ENCODE data around the gene FBF1.

Gene FBF1

GRCh38 chr17:75945211-75945610 lies 4.4 kb upstream of the FBF1 start:
- no peak for DNase-seq

- no peak for DNase-seq
Observed at GRCh38 chr17:75943491-75943890, 2.6 kb upstream of the FBF1 start.

- no peak for DNase-seq
Observed at GRCh38 chr17:75942473-75942872, 1.6 kb upstream of the FBF1 start.

GRCh38 chr17:75941442-75941819 lies 589 bp upstream of the FBF1 start:
- DNase-seq: no peak

- DNase-seq: no peak
Observed at GRCh38 chr17:75937652-75938051, 3.2 kb downstream of the FBF1 start.

- DNase-seq: no peak
Observed at GRCh38 chr17:75933808-75934207, 7.0 kb downstream of the FBF1 start.

GRCh38 chr17:75932852-75933251 lies 8.0 kb downstream of the FBF1 start:
- no peak for DNase-seq

- DNase-seq: no peak
Observed at GRCh38 chr17:75931062-75931461, 9.8 kb downstream of the FBF1 start.

GRCh38 chr17:75927286-75927922 lies 13.4 kb downstream of the FBF1 start:
- DNase-seq: peak; percentile 28 to 45

- DNase-seq: no peak
Observed at GRCh38 chr17:75926456-75926855, 14.4 kb downstream of the FBF1 start.

GRCh38 chr17:75925912-75926311 lies 14.9 kb downstream of the FBF1 start:
- no peak for DNase-seq

GRCh38 chr17:75925103-75925502 lies 15.7 kb downstream of the FBF1 start:
- no peak for DNase-seq

- DNase-seq: no peak
Observed at GRCh38 chr17:75922963-75923874, 17.6 kb downstream of the FBF1 start.

GRCh38 chr17:75922173-75922961 lies 18.5 kb downstream of the FBF1 start:
- DNase-seq: no peak

GRCh38 chr17:75921596-75921995 lies 19.2 kb downstream of the FBF1 start:
- DNase-seq: no peak

- no peak for DNase-seq
Observed at GRCh38 chr17:75920045-75920560, 20.7 kb downstream of the FBF1 start.

GRCh38 chr17:75919611-75920010 lies 21.2 kb downstream of the FBF1 start:
- no peak for DNase-seq

GRCh38 chr17:75917917-75918445 lies 22.9 kb downstream of the FBF1 start:
- DNase-seq: no peak

GRCh38 chr17:75917141-75917916 lies 23.5 kb downstream of the FBF1 start:
- no peak for DNase-seq

- no peak for DNase-seq
Observed at GRCh38 chr17:75915268-75915667, 25.6 kb downstream of the FBF1 start.

- no peak for DNase-seq
Observed at GRCh38 chr17:75914643-75915267, 26.1 kb downstream of the FBF1 start.
